GM12878 (cell line): Measurements from ENCODE around the gene ZSCAN32. TPM values are rescaled to one million over a fixed set of nuclear protein-coding genes. Genes with fewer than 3 reads are reported as not detected.

Experiments used
- CHD4 ChIP-seq: fragments of 200-600 bp; sonication (generic); IDR thresholded peaks from 2 replicates; pipeline ENCODE4 v1.6.1; 2016; ENCODE audit warnings: mild to moderate bottlenecking
- KDM1A ChIP-seq: fragments of 200-600 bp; sonication (generic); IDR thresholded peaks from 2 replicates; pipeline ENCODE4 v1.6.1; 2016; ENCODE audit warnings: borderline replicate concordance
- REST ChIP-seq: IDR thresholded peaks from 2 replicates; pipeline ENCODE4 v1.6.1; 2012; ENCODE audit warnings: mild to moderate bottlenecking, low read depth, low read length
- SRF ChIP-seq, 2 experiments: IDR thresholded peaks; 2 replicates each; pipeline ENCODE4 v1.6.1; 2011; ENCODE audit warnings: low read depth in 2 of 2, low read length in 2 of 2, mild to moderate bottlenecking in 1 of 2, moderate library complexity in 1 of 2
- ZNF274 ChIP-seq: IDR thresholded peaks from one replicate; pipeline ENCODE4 v1.8.0; 2011; ENCODE audit not compliant: insufficient read length, insufficient read depth
- polyA plus RNA-seq, 11 experiments: library from polyadenylated mRNA; depleted of rRNA in 4 of 11; unstranded in 6 of 11; stranded (reverse) in 5 of 11; fragments of >200 nt; fragmentation: Nextera tagmentation in 4 of 11; fragmentation: Illumina TruSeq in 1 of 11; extraction: Ambion mirVana in 4 of 11; extraction: Trizol in 1 of 11; gene quantifications; 1 replicate in 1 of 11; 2 replicates in 10 of 11; pipeline versions ENCODE4 v1.2.1 to v1.2.3, GENCODE V29; 2011 to 2016; ENCODE audit warnings: inconsistent platforms in 2 of 11, missing spikeins in 2 of 11, low read depth in 1 of 11
- total RNA-seq, 4 experiments: library from RNA; depleted of rRNA in 3 of 4; stranded (reverse); fragments of >200 nt in 3 of 4; fragmentation: Illumina TruSeq in 1 of 4; extraction: Trizol in 1 of 4; gene quantifications; 2 replicates each; pipeline versions ENCODE4 v1.2.1 to v1.2.3, GENCODE V29; 2013 to 2021
- TF ChIP-seq, protein P1 (sequence below): fragments of 450-650 bp; formaldehyde crosslinking; IDR thresholded peaks from 2 replicates; pipeline ENCODE4 v1.4.0; 2022; ENCODE audit warnings: mild to moderate bottlenecking, moderate library complexity
- TF ChIP-seq, protein P2 (sequence below): fragments of 450-650 bp; IDR thresholded peaks from 2 replicates; pipeline ENCODE4 v1.6.1; 2018; ENCODE audit warnings: borderline replicate concordance, mild to moderate bottlenecking; ENCODE audit not compliant: partially characterized antibody

ZSCAN32 gene
- total and polyA plus RNA-seq, 10 of the 15 experiments (the other 5 are each of a cell fraction or from before 2014, with no cell fraction given), result 9.6 to 23.8 (median 15.5) TPM

GRCh38 chr16:3434373-3434772 lies 33.6 kb upstream of the ZSCAN32 start (continued):
- TF ChIP-seq, protein P1, sequence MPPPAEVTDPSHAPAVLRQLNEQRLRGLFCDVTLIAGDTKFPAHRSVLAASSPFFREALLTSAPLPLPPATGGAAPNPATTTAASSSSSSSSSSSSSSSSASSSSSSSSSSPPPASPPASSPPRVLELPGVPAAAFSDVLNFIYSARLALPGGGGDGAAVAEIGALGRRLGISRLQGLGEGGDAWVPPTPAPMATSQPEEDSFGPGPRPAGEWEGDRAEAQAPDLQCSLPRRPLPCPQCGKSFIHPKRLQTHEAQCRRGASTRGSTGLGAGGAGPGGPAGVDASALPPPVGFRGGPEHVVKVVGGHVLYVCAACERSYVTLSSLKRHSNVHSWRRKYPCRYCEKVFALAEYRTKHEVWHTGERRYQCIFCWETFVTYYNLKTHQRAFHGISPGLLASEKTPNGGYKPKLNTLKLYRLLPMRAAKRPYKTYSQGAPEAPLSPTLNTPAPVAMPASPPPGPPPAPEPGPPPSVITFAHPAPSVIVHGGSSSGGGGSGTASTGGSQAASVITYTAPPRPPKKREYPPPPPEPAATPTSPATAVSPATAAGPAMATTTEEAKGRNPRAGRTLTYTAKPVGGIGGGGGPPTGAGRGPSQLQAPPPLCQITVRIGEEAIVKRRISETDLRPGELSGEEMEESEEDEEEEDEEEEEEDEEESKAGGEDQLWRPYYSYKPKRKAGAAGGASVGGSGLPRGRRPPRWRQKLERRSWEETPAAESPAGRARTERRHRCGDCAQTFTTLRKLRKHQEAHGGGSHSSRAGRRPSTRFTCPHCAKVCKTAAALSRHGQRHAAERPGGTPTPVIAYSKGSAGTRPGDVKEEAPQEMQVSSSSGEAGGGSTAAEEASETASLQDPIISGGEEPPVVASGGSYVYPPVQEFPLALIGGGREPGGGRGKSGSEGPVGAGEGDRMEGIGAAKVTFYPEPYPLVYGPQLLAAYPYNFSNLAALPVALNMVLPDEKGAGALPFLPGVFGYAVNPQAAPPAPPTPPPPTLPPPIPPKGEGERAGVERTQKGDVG (CRISPR knock-in tag), result no peak
- TF ChIP-seq SRF (IDR thresholded peaks at IDR 0.05; ENCODE audit: low read depth in 2 of 2, low read length in 2 of 2), result no peak
- TF ChIP-seq ZNF274, result no peak
- no peak for TF ChIP-seq CHD4
- TF ChIP-seq, protein P2, sequence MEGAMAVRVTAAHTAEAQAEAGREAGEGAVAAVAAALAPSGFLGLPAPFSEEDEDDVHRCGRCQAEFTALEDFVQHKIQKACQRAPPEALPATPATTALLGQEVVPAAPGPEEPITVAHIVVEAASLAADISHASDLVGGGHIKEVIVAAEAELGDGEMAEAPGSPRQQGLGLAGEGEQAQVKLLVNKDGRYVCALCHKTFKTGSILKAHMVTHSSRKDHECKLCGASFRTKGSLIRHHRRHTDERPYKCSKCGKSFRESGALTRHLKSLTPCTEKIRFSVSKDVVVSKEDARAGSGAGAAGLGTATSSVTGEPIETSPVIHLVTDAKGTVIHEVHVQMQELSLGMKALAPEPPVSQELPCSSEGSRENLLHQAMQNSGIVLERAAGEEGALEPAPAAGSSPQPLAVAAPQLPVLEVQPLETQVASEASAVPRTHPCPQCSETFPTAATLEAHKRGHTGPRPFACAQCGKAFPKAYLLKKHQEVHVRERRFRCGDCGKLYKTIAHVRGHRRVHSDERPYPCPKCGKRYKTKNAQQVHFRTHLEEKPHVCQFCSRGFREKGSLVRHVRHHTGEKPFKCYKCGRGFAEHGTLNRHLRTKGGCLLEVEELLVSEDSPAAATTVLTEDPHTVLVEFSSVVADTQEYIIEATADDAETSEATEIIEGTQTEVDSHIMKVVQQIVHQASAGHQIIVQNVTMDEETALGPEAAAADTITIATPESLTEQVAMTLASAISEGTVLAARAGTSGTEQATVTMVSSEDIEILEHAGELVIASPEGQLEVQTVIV, result no peak
- no peak for TF ChIP-seq KDM1A
- TF ChIP-seq REST, result no peak
